Lower leg skin (tissue), 4 donors: ENCODE data around the gene INPP4B. TPM values are rescaled to one million over a fixed set of nuclear protein-coding genes. Genes with fewer than 3 reads are reported as not detected.

Experiments
- DNase-seq, 2 donors: peaks; one replicate each; pipeline ENCODE4 v3.0.0-alpha.2; 2019; ENCODE audit warnings: low spot score in 2 of 2
- H3K4me3 ChIP-seq: fragments of 200-600 bp; sonication (generic); 2 replicates; pipeline ENCODE4 v1.5.1; 2017; ENCODE audit warnings: mild to moderate bottlenecking, low read depth; ENCODE audit not compliant: poor library complexity, severe bottlenecking
- POLR2A ChIP-seq, 2 donors: fragments of 450-650 bp; IDR thresholded peaks; one replicate each; pipeline ENCODE4 v1.6.1; 2016 to 2017; ENCODE audit warnings: antibody characterized with exemption in 2 of 2, mild to moderate bottlenecking in 1 of 2, moderate library complexity in 1 of 2
- WGBS, 2 donors: methylation state at CpG; one replicate each; pipeline ENCODE4 v1.1.5; 2018; 5-methylcytosine and 5-hydroxymethylcytosine counted together
- intact Hi-C: fragments of 100-400 bp; cut with DNase I; formaldehyde crosslinking; loops from one replicate; pipeline ENCODE4 v1.15.0; 2023; ENCODE audit warnings: low total_unique reads
- total RNA-seq, 4 donors: library from RNA; depleted of rRNA; stranded (reverse); fragments of >200 nt; gene quantifications; one replicate each; pipeline ENCODE4 v1.1.0, GENCODE V29; 2016
- TF ChIP-seq, protein P1 (sequence below), 3 donors: fragments of 450-650 bp; IDR thresholded peaks; one replicate each; pipeline ENCODE4 v1.5.1; 2016; ENCODE audit warnings: antibody characterized with exemption in 3 of 3, mild to moderate bottlenecking in 3 of 3, moderate library complexity in 2 of 3

INPP4B gene
- total RNA-seq, 4 donors from 2014 or later = 7.6 to 18.5 (median 17.6) TPM

DNA sequence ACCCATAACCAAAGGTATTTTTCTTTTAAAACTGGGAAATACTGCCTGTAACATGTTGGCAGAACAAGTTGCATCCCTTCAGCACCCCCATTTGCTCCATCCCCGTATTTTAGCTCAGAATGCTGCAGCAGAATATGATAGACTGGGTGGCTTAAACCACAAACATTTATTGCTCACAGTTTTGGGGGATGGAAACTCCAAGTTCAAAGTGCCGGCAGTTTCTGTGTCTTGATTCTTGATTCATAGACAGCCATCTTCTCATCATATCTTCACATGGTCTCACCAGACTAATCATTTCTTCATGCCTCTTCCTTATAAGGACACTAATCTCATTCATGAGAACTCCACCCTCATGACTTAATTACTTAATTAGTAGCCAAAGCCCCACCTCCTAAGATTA is 10.5 kb upstream of the INPP4B start:
- TF ChIP-seq, protein P1, sequence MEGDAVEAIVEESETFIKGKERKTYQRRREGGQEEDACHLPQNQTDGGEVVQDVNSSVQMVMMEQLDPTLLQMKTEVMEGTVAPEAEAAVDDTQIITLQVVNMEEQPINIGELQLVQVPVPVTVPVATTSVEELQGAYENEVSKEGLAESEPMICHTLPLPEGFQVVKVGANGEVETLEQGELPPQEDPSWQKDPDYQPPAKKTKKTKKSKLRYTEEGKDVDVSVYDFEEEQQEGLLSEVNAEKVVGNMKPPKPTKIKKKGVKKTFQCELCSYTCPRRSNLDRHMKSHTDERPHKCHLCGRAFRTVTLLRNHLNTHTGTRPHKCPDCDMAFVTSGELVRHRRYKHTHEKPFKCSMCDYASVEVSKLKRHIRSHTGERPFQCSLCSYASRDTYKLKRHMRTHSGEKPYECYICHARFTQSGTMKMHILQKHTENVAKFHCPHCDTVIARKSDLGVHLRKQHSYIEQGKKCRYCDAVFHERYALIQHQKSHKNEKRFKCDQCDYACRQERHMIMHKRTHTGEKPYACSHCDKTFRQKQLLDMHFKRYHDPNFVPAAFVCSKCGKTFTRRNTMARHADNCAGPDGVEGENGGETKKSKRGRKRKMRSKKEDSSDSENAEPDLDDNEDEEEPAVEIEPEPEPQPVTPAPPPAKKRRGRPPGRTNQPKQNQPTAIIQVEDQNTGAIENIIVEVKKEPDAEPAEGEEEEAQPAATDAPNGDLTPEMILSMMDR (IDR thresholded peaks at IDR 0.05) = no peak
- TF ChIP-seq POLR2A (IDR thresholded peaks at IDR 0.05) = no peak
- WGBS, 2 donors = 82 to 87% methylated on average over 2 of the region's 2 CpGs
- DNase-seq = no peak
- no peak overlapping the region for H3K4me3 ChIP-seq
- intact Hi-C loops = no loop called here

DNA sequence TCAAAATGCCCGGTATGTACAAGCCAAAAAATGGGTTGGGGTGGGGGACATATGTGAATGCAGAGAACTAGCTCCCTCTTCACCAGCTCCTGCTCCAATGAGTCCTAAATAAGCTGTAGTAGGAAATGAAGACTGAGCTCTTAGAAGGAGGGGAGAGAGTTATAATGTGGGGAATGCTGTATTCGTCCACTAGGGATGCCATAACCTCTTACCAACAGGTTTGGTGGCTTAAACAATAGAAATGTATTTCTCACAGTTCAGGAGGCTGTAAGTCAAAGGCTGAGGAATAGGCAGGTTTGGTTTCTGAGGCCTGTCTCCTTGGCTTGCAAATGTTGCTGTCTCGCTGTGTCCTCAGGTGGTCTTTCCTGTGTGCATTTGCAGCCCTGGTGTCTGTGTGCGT is 4.4 kb upstream of the INPP4B start:
- H3K4me3 ChIP-seq = no peak overlapping the region
- DNase-seq = no peak
- WGBS, 2 donors = 81% methylated on average over 4 of the region's 4 CpGs
- intact Hi-C loops = no loop called here
- TF ChIP-seq POLR2A (IDR thresholded peaks at IDR 0.05) = no peak
- TF ChIP-seq, protein P1 (IDR thresholded peaks at IDR 0.05) = no peak

DNA sequence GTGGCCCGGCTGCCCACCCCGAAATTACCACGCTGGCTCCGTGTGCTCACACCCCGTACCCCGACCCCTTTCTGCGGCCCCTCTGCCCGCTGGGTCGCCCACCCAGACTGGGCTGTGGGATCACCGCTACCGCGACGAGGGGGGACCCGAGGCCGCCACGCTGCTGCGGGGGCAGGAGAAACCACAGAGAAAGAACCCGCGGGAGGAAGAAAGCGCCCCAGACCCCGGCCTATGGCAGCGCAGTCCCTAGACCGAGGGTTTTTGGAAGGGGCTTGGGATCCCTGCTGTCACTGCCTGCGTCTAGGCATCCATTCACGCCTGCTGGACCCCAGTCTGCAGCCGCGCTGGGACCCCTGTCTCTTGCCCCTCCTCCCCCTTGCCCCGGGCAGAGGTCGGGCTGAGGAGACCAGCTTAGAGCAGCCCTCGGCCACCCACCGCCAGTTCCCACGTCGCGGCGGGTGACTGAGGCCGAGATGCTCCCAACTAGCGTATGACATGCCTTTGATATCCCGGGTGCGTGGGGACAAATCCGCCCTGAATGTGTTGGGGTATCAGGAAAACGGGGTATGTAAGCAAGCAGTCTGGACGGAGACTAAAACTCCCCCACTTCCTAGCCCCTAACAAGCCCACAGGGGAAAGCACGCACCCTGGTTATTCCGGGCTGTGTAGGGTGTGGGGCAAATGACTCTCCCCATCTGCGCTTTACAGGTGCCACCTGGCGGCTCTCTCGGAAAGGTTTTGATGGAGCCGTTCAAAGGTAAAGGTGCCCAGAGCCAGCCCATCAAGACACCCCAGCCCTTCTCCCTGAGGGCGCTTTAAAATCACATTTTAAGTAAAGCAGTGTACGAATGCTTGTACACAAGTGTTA is 862 bp upstream of the INPP4B start:
- intact Hi-C loops = loop anchor here (5.0 to 10.0 kb wide), 2 partner anchors 492 to 720 kb away; no protein-coding TSS in a partner anchor
- 6 to 7% methylated on average over 36 to 49 of the region's 50 CpGs for WGBS, 2 donors
- peak in 1 of 2 donors; percentile 29 for DNase-seq
- TF ChIP-seq, protein P1 (IDR thresholded peaks at IDR 0.05) = no peak
- TF ChIP-seq POLR2A (IDR thresholded peaks at IDR 0.05) = no peak
- peak overlapping the region; percentile 32 for H3K4me3 ChIP-seq

DNA sequence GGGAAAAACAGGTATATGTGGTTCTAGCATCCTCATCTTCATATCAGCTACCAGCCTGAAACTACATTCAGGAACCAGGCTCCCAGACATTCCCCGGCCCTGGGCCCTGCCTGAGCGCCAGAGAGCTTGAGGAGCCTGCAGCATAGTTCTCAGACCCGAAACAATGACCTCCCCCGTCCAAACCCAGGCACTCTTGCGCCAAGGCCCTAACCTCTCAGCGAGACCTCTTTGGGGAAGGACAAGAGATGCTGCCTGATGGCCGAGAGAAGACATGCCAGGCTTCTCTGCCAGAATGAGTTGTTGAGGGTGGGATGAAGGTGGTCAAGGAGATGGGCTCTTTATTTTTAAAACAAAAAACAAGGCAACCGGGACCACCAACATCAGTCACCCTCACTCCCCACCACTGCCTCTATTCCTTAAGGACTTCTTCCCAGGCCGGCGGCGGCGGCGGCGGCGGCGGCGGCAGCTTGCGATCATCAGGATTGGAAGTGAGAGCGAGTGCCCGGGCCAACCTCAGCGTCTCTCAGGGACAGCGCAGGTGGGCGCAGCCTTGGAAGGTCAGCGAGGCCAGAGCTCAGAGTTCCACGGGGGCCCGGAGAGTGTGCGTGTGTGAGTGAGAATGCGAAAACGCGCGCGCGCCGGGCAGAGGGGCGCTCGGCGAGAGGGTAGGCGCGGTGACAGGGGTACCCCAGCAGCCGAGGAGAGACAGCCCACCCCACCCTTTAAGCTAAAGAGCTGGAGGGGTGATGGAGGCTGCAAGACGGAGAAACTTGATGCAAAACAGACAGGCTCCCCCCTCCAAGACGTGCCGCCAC is 601 bp downstream of the INPP4B start:
- WGBS, 2 donors = 7% methylated on average over 43 of the region's 43 CpGs
- intact Hi-C loops = loop anchor here (5.0 to 10.0 kb wide), 2 partner anchors 491 to 718 kb away; no protein-coding TSS in a partner anchor
- H3K4me3 ChIP-seq = peak overlapping the region; percentile 32
- DNase-seq = peak in 1 of 2 donors; percentile 87
- TF ChIP-seq, protein P1 (IDR thresholded peaks at IDR 0.05) = no peak
- no peak for TF ChIP-seq POLR2A (IDR thresholded peaks at IDR 0.05)

DNA sequence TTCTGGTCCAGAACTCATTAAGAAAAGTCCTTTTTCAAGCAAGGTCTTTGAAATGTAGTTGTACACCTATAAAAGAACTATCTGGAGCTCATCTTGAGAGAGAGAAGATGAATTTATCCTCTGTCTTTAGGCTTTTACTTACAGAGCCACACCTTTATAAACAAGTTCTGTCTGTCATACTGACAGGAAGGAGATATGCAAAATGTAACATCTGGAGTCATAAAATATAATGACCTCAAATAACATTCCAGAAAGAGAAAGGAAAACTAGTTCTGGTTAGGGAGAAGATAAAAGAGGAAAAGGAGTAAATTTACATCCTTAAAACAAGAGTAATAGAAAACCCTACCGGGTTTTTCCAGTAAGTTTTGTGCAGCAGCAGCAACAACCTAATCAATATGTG is 1.3 kb downstream of the INPP4B start:
- TF ChIP-seq, protein P1 (IDR thresholded peaks at IDR 0.05) = no peak
- TF ChIP-seq POLR2A (IDR thresholded peaks at IDR 0.05) = no peak
- 20 to 44% methylated on average over 1 of the region's 1 CpG for WGBS, 2 donors
- no peak for DNase-seq
- no peak overlapping the region for H3K4me3 ChIP-seq
- intact Hi-C loops = loop anchor here (5.0 to 10.0 kb wide), 2 partner anchors 490 to 717 kb away; no protein-coding TSS in a partner anchor
